ENCODE results near the gene SRRM2. TPM values are rescaled to one million over a fixed set of nuclear protein-coding genes. Genes with fewer than 3 reads are reported as not detected.

SRRM2 gene
- total RNA-seq, 1 experiment from 2014 or later: 127 TPM

GRCh38 chr16:2814551-2815298, 62.3 kb downstream of the SRRM2 start:
- no peak overlapping the region for H3K4me3 ChIP-seq (ENCODE audit: low read length)
- no peaks in the 10 kb centered on the region for H4K20me1 ChIP-seq (ENCODE audit: insufficient read depth, low read depth, low read length)
- H2AFZ ChIP-seq (ENCODE audit: low read length): no peak overlapping the region
- H3K4me1 ChIP-seq (ENCODE audit: low read length): no peaks in the 10 kb centered on the region
- H3K4me2 ChIP-seq (ENCODE audit: low read depth, low read length, poor library complexity, severe bottlenecking): no peak overlapping the region
- no peak overlapping the region for H3K9ac ChIP-seq (ENCODE audit: low read length)
- no peak overlapping the region for H3K27ac ChIP-seq (ENCODE audit: low read length)
- no peaks in the 10 kb centered on the region for H3K9me2 ChIP-seq (replicated peaks; ENCODE audit: insufficient read depth, low read length)
- no peak for DNase-seq
- H3K9me3 ChIP-seq (ENCODE audit: low read length): no peaks in the 10 kb centered on the region
- no peaks in the 10 kb centered on the region for H3K79me2 ChIP-seq (ENCODE audit: low read length)
- H3K36me3 ChIP-seq (ENCODE audit: insufficient read depth, low read length): no peaks in the 10 kb centered on the region
- no peaks in the 10 kb centered on the region for H3K27me3 ChIP-seq (ENCODE audit: low read length)

DNA sequence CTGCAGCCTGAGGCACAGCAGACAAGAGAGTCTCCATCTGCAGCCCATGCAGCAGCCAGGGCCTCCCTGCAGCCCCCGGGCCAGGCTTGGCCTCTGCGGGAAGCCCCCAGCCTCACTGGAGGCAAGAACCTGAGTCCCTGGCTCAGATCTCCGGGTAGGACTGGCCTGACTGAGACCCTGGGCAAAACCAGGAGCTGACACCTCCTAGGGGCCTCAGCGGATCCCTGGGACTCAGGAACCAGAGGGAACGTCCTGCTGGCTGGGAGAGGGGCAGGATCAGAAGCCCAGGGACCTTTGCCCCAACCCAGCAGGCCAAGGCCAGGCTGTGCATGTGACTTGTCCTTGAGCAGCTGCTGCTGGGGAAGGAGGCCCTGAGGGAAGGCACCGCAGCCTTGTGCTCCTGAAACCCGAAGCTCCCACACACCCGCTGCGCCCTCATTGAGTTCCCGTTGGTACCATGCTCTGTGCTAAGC, 62.9 kb downstream of the SRRM2 start:
- Histone ChIP-seq H3K4me3 (ENCODE audit: low read length) (no peak overlapping the region), H3K79me2 (ENCODE audit: low read length) (no peaks in the 10 kb centered on the region), H3K9me2 (replicated peaks; ENCODE audit: insufficient read depth, low read length) (no peaks in the 10 kb centered on the region), H3K27ac (ENCODE audit: low read length) (no peak overlapping the region), H3K9ac (ENCODE audit: low read length) (no peak overlapping the region), H3K36me3 (ENCODE audit: insufficient read depth, low read length) (no peaks in the 10 kb centered on the region), H4K20me1 (ENCODE audit: insufficient read depth, low read depth, low read length) (no peaks in the 10 kb centered on the region), H3K27me3 (ENCODE audit: low read length) (no peaks in the 10 kb centered on the region), H3K4me1 (ENCODE audit: low read length) (no peaks in the 10 kb centered on the region), H3K9me3 (ENCODE audit: low read length) (no peaks in the 10 kb centered on the region), H3K4me2 (ENCODE audit: low read depth, low read length, poor library complexity, severe bottlenecking) (no peak overlapping the region), H2AFZ (ENCODE audit: low read length) (no peak overlapping the region)
- DNase-seq: no peak

- H2AFZ ChIP-seq (ENCODE audit: low read length): no peak within 1 kb of the TSS
- DNase-seq: no peak
- H3K9ac ChIP-seq (ENCODE audit: low read length): no peak within 1 kb of the TSS
- H3K9me3 ChIP-seq (ENCODE audit: low read length): no peaks in the 10 kb centered on the region
- H3K27me3 ChIP-seq (ENCODE audit: low read length): no peaks in the 10 kb centered on the region
- no peaks in the 10 kb centered on the region for H3K9me2 ChIP-seq (replicated peaks; ENCODE audit: insufficient read depth, low read length)
- H3K79me2 ChIP-seq (ENCODE audit: low read length): no peaks in the 10 kb centered on the region
- no peak within 1 kb of the TSS for H3K4me3 ChIP-seq (ENCODE audit: low read length)
- H3K4me2 ChIP-seq (ENCODE audit: low read depth, low read length, poor library complexity, severe bottlenecking): no peak within 1 kb of the TSS
- no peaks in the 10 kb centered on the region for H4K20me1 ChIP-seq (ENCODE audit: insufficient read depth, low read depth, low read length)
- no peaks in the 10 kb centered on the region for H3K4me1 ChIP-seq (ENCODE audit: low read length)
- H3K27ac ChIP-seq (ENCODE audit: low read length): no peak within 1 kb of the TSS
- H3K36me3 ChIP-seq (ENCODE audit: insufficient read depth, low read length): no peaks in the 10 kb centered on the region
Measured at GRCh38 chr16:2816751-2817339, 64.4 kb downstream of the SRRM2 start, which contains the start of gene PRSS21. Gene PRSS21 (plus strand): TSS chr16:2817237. CDS start chr16:2817269, 32 bp downstream.

DNA sequence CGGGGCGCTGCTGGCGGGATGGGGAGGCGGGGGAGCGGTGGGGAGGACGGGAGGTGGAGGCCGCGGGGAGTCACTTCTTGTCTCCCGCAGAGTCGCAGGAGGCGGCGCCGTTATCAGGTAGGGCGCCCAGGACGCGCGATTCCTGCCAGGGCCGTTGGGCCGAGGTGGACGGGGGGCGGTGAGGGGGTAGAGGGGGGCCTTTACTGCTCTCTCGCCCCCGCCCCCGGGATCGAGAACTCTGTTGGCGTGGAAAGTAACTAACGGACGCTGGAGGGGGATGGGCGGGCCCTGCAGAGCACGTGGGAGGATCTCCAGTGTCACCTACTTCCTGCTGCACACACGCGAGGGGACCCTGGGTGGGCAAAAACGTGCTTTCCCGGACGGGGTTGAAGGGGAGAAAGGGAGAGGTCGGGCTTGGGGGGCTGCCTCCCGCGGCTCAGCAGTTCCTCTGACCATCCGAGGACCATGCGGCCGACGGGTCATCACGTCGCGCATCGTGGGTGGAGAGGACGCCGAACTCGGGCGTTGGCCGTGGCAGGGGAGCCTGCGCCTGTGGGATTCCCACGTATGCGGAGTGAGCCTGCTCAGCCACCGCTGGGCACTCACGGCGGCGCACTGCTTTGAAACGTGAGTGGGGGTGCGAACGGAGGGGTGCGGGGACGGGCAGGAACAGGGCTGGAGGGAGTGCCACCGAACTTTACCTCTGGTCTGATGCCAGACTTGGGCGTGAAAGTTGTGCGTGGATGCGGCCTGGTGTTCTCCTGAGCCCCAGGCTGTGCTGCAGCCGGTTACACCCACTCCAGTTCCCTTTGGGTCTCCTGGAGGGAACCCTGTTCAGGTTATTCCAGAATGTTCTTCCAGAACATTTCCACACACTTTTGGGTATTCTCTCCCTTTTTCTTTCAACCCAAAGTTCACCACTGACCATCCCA, 65.2 kb downstream of the SRRM2 start:
- Histone ChIP-seq H3K4me3 (ENCODE audit: low read length) (no peak overlapping the region), H3K27ac (ENCODE audit: low read length) (no peak overlapping the region), H4K20me1 (ENCODE audit: insufficient read depth, low read depth, low read length) (no peaks in the 10 kb centered on the region), H3K9me3 (ENCODE audit: low read length) (no peaks in the 10 kb centered on the region), H3K9me2 (replicated peaks; ENCODE audit: insufficient read depth, low read length) (no peaks in the 10 kb centered on the region), H3K27me3 (ENCODE audit: low read length) (no peaks in the 10 kb centered on the region), H3K79me2 (ENCODE audit: low read length) (no peaks in the 10 kb centered on the region), H3K4me2 (ENCODE audit: low read depth, low read length, poor library complexity, severe bottlenecking) (no peak overlapping the region), H3K4me1 (ENCODE audit: low read length) (no peaks in the 10 kb centered on the region), H3K9ac (ENCODE audit: low read length) (no peak overlapping the region), H3K36me3 (ENCODE audit: insufficient read depth, low read length) (no peaks in the 10 kb centered on the region), H2AFZ (ENCODE audit: low read length) (no peak overlapping the region)
- DNase-seq: no peak

DNA sequence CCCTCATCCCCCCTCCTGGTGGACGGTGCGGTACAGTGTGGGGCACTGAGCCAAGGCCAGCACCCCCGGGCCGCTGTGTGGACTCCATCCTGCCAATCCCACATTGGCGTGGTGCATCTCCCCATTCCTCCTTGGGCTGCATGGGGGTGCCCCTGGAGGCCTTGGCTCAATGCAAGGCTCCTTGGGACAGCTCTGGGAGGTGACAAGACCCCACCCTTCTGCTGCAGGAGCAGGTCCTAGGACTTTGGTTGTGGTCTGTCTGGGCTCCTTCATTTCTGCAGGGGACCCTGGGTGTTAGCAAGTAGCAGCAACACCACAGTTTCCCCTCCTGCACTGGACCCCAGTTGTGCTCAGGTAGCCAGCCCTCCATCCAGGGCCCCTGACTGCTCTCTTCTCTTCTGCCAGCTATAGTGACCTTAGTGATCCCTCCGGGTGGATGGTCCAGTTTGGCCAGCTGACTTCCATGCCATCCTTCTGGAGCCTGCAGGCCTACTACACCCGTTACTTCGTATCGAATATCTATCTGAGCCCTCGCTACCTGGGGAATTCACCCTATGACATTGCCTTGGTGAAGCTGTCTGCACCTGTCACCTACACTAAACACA, 65.9 kb downstream of the SRRM2 start:
- no peaks in the 10 kb centered on the region for H3K9me3 ChIP-seq (ENCODE audit: low read length)
- no peak for DNase-seq
- no peaks in the 10 kb centered on the region for H3K4me1 ChIP-seq (ENCODE audit: low read length)
- H2AFZ ChIP-seq (ENCODE audit: low read length): no peak overlapping the region
- H3K27ac ChIP-seq (ENCODE audit: low read length): no peak overlapping the region
- H3K79me2 ChIP-seq (ENCODE audit: low read length): no peaks in the 10 kb centered on the region
- H4K20me1 ChIP-seq (ENCODE audit: insufficient read depth, low read depth, low read length): no peaks in the 10 kb centered on the region
- H3K27me3 ChIP-seq (ENCODE audit: low read length): no peaks in the 10 kb centered on the region
- H3K4me3 ChIP-seq (ENCODE audit: low read length): no peak overlapping the region
- no peaks in the 10 kb centered on the region for H3K9me2 ChIP-seq (replicated peaks; ENCODE audit: insufficient read depth, low read length)
- H3K36me3 ChIP-seq (ENCODE audit: insufficient read depth, low read length): no peaks in the 10 kb centered on the region
- H3K9ac ChIP-seq (ENCODE audit: low read length): no peak overlapping the region
- H3K4me2 ChIP-seq (ENCODE audit: low read depth, low read length, poor library complexity, severe bottlenecking): no peak overlapping the region

DNA sequence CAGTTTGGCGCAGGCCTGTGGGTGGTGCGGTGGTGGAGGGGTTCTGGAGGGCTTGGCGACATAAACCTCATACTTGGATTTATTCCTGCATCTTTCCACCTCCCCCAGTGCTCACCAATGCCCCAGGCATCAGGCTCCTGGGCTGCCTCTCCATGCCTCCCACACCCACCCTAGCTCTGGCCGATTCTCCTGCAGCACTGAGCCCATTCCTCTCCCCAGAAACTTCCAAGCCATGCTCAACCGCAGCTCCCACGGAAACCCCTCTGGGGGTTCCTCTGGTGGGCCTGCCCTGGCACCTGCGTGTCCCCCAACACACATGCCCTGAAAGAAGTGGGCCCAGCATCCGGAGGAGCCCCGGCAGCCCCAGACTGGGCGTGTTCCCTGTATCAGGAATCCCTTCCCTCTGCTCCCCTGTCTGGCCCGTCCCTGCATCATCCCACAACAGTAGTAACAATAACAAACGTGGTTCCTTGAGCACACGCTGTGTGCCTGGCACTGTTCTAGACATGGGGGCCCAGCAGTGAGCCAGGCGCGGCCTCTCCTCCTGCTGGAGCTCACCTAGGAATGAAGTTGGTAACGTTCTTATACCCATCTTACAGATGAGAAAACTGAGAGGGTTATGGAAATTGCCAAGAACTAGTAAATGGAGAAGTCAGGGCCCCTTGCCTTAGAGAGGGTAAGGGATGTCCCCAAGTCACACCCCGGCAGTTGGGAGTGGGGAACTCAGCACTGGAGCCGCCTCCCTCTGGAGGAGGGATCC, 66.9 kb downstream of the SRRM2 start:
- no peaks in the 10 kb centered on the region for H3K79me2 ChIP-seq (ENCODE audit: low read length)
- no peaks in the 10 kb centered on the region for H3K9me3 ChIP-seq (ENCODE audit: low read length)
- H3K27ac ChIP-seq (ENCODE audit: low read length): no peak overlapping the region
- no peaks in the 10 kb centered on the region for H3K4me1 ChIP-seq (ENCODE audit: low read length)
- H2AFZ ChIP-seq (ENCODE audit: low read length): no peak overlapping the region
- no peaks in the 10 kb centered on the region for H3K9me2 ChIP-seq (replicated peaks; ENCODE audit: insufficient read depth, low read length)
- no peaks in the 10 kb centered on the region for H4K20me1 ChIP-seq (ENCODE audit: insufficient read depth, low read depth, low read length)
- no peak overlapping the region for H3K4me3 ChIP-seq (ENCODE audit: low read length)
- no peaks in the 10 kb centered on the region for H3K36me3 ChIP-seq (ENCODE audit: insufficient read depth, low read length)
- no peak overlapping the region for H3K4me2 ChIP-seq (ENCODE audit: low read depth, low read length, poor library complexity, severe bottlenecking)
- no peak overlapping the region for H3K9ac ChIP-seq (ENCODE audit: low read length)
- no peaks in the 10 kb centered on the region for H3K27me3 ChIP-seq (ENCODE audit: low read length)
- DNase-seq: no peak

DNA sequence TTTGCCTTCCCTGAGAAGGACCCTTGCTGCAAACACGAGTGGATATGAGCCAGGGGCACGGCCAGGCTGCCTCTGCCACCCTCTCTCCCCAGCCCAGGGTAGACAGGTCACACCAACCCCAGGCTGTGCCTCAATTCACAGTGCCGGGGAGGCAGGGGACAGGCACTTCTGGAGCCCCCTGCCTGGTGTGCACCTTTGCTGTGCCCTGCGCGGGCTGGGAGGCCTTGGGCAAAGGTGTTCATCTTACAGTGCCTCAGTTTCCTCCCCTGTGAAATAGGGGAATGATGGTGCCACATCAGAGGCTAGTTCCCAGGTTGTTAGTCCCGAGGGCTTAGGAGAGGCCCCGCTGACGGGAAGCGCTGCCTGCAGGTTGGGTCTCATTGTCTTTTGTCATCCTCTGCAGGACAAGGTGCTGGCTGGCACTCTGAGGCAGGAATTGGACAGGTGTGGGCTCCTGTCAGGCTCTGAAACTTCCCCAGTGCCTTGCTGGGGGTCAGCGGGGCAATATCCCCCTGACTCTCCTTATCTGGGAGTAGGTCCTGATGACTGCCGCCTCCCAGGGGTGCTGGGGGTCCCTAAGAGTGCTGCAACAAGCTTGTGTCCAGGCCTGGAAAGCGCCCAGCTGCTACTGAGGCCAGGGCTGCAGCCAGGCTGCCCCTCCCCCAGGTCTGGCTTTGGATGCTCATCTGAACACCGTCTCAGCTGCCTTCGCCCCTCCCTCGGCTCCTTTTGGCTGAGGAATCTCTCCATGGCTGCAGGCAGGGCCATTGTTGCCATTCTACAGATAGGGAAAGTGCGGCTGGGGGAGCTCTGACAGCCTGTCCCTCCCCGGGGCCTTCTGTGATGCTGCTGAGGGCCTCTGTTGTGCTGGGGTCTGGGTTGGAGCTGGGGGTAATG, 67.7 kb downstream of the SRRM2 start:
- H4K20me1 ChIP-seq (ENCODE audit: insufficient read depth, low read depth, low read length): no peaks in the 10 kb centered on the region
- H3K4me2 ChIP-seq (ENCODE audit: low read depth, low read length, poor library complexity, severe bottlenecking): no peak overlapping the region
- DNase-seq: no peak
- H3K4me1 ChIP-seq (ENCODE audit: low read length): no peaks in the 10 kb centered on the region
- H3K27ac ChIP-seq (ENCODE audit: low read length): no peak overlapping the region
- H3K27me3 ChIP-seq (ENCODE audit: low read length): no peaks in the 10 kb centered on the region
- no peak overlapping the region for H3K9ac ChIP-seq (ENCODE audit: low read length)
- no peak overlapping the region for H2AFZ ChIP-seq (ENCODE audit: low read length)
- H3K4me3 ChIP-seq (ENCODE audit: low read length): no peak overlapping the region
- H3K79me2 ChIP-seq (ENCODE audit: low read length): no peaks in the 10 kb centered on the region
- H3K9me3 ChIP-seq (ENCODE audit: low read length): no peaks in the 10 kb centered on the region
- H3K36me3 ChIP-seq (ENCODE audit: insufficient read depth, low read length): no peaks in the 10 kb centered on the region
- no peaks in the 10 kb centered on the region for H3K9me2 ChIP-seq (replicated peaks; ENCODE audit: insufficient read depth, low read length)
